Endothelial cell of umbilical vein (primary cell): Measurements from ENCODE around the gene MID1. TPM values are rescaled to one million over a fixed set of nuclear protein-coding genes. Genes with fewer than 3 reads are reported as not detected.

Source experiments
- BruUV-seq: library from RNA; stranded (reverse); fragments of 400-500 nt; replicated peaks from 2 replicates; lab custom pipeline; 2021; lab: Mats Ljungman, UMichigan
- CTCF ChIA-PET: fragments of 300-600, 350-600 bp; sonication (Branson Sonifier 250); formaldehyde crosslinking; loops from one replicate; lab custom pipeline; 2021; ENCODE audit warnings: antibody characterized with exemption, inconsistent platforms; lab: Charles Lee
- POLR2A ChIA-PET: fragments of 300-600, 350-600 bp; sonication (Branson Sonifier 250); formaldehyde crosslinking; loops from one replicate; lab custom pipeline; 2021; ENCODE audit warnings: antibody characterized with exemption, inconsistent platforms; lab: Charles Lee
- DNase-seq: peaks from one replicate; pipeline ENCODE4 v3.0.0-alpha.2; 2011; ENCODE audit warnings: low read depth, low spot score
- FAIRE-seq: peaks from 2 replicates; lab custom pipeline; 2011; peaks lifted over from hg19 to GRCh38; lab: Jason Lieb, UNC
- H2AFZ ChIP-seq: 2 replicates; pipeline ENCODE4 v1.6.0; 2012; ENCODE audit warnings: low read depth, low read length, control low read depth, inconsistent platforms
- H3K27ac ChIP-seq: 2 replicates; pipeline ENCODE4 v1.5.1; 2011; ENCODE audit warnings: low read depth, mild to moderate bottlenecking, control low read depth, low read length, moderate library complexity; ENCODE audit not compliant: insufficient read depth
- H3K27me3 ChIP-seq, 2 experiments: 2 replicates each; pipeline versions ENCODE4 v1.6.0 to v1.6.1; 2011; ENCODE audit warnings: low read length in 2 of 2, mixed read lengths in 1 of 2; ENCODE audit not compliant: control insufficient read depth in 2 of 2, insufficient read depth in 2 of 2
- H3K36me3 ChIP-seq, 2 experiments: 2 replicates in 1 of 2; 3 replicates in 1 of 2; pipeline ENCODE4 v1.5.1; 2011; ENCODE audit warnings: low read length in 2 of 2, mild to moderate bottlenecking in 1 of 2, moderate library complexity in 1 of 2; ENCODE audit not compliant: control insufficient read depth in 2 of 2, insufficient read depth in 2 of 2; ENCODE audit errors: extremely low read depth in 1 of 2
- H3K4me1 ChIP-seq: 3 replicates; pipeline ENCODE4 v1.5.1; 2011; ENCODE audit warnings: mild to moderate bottlenecking, low read length; ENCODE audit not compliant: control insufficient read depth, insufficient read depth; ENCODE audit errors: extremely low read depth
- H3K4me2 ChIP-seq: 2 replicates; pipeline ENCODE4 v1.6.1; 2011; ENCODE audit warnings: low read length, control low read depth, mixed read lengths; ENCODE audit not compliant: insufficient read depth
- H3K4me3 ChIP-seq, 3 experiments: fragments of 200-600 bp in 1 of 3; sonication (generic), shearing (Covaris generic) in 1 of 3; replicated peaks in 1 of 3; 2 replicates each; pipeline ENCODE4 v1.5.1; 2011 to 2016; ENCODE audit warnings: control low read depth in 3 of 3, low read length in 3 of 3, mild to moderate bottlenecking in 2 of 3, inconsistent platforms in 1 of 3, low read depth in 1 of 3, moderate library complexity in 1 of 3; ENCODE audit not compliant: insufficient read depth in 1 of 3
- H3K79me2 ChIP-seq: 2 replicates; pipeline ENCODE4 v1.6.0; 2012; ENCODE audit warnings: low read length, inconsistent platforms; ENCODE audit not compliant: control insufficient read depth, insufficient read depth
- H3K9ac ChIP-seq: replicated peaks from 2 replicates; pipeline ENCODE3; 2011; ENCODE audit warnings: low read length, control low read depth; ENCODE audit not compliant: insufficient read depth; ENCODE audit errors: extremely low read depth
- H3K9me1 ChIP-seq: replicated peaks from 3 replicates; pipeline ENCODE4 v1.6.0; 2011; ENCODE audit warnings: mild to moderate bottlenecking, low read length; ENCODE audit not compliant: control insufficient read depth, insufficient read depth; ENCODE audit errors: extremely low read depth
- H3K9me3 ChIP-seq: replicated peaks from 2 replicates; pipeline ENCODE4 v1.5.1; 2012; ENCODE audit warnings: low read length, inconsistent platforms; ENCODE audit not compliant: control insufficient read depth, insufficient read depth
- H4K20me1 ChIP-seq: replicated peaks from 2 replicates; pipeline ENCODE3; 2011; ENCODE audit warnings: mild to moderate bottlenecking, low read length; ENCODE audit not compliant: control insufficient read depth, insufficient read depth; ENCODE audit errors: extremely low read depth
- EZH2 ChIP-seq: IDR thresholded peaks from 2 replicates; pipeline ENCODE4 v1.6.1; 2012; ENCODE audit warnings: borderline replicate concordance, low read depth, mild to moderate bottlenecking, moderate library complexity, low read length, inconsistent platforms; ENCODE audit not compliant: severe bottlenecking
- MAX ChIP-seq: IDR thresholded peaks from 2 replicates; pipeline ENCODE4 v1.6.1; 2011; ENCODE audit not compliant: insufficient read depth, insufficient read length
- POLR2A ChIP-seq: IDR thresholded peaks from 2 replicates; pipeline ENCODE4 v1.6.1; 2012; ENCODE audit warnings: low read depth, mild to moderate bottlenecking, control low read depth, low read length
- POLR2AphosphoS5 ChIP-seq: IDR thresholded peaks from 2 replicates; pipeline ENCODE4 v1.6.1; 2012; ENCODE audit warnings: low read depth, mild to moderate bottlenecking, control low read depth, low read length, moderate library complexity; ENCODE audit not compliant: insufficient read depth
- dilution Hi-C: fragments of 300-500 bp; cut with MboI; formaldehyde crosslinking; loops from one replicate; pipeline ENCODE4 v1.15.0; 2019; ENCODE audit warnings: low sequenced_read_pairs; ENCODE audit not compliant: extremely low pct_ligation_motif_present
- intact Hi-C: fragments of 100-400 bp; cut with micrococcal nuclease; formaldehyde crosslinking; loops from one replicate; pipeline ENCODE4 v1.10.0; 2022
- polyA plus RNA-seq, 4 experiments: library from polyadenylated mRNA; depleted of rRNA in 3 of 4; stranded (reverse) in 3 of 4; unstranded in 1 of 4; fragments of >200 nt; gene quantifications; 2 replicates each; pipeline versions ENCODE4 v1.2.1 to v1.2.3, GENCODE V29; 2011 to 2012; ENCODE audit warnings: missing spikeins in 1 of 4
- total RNA-seq: library from RNA; stranded (reverse); gene quantifications from 2 replicates; pipeline ENCODE4 v1.2.3, GENCODE V29; 2021

The MID1 gene
- total and polyA plus RNA-seq, 2 donors (not counting 3 experiments of a cell fraction or from before 2014, with no cell fraction given), result 21.3 to 29.8 TPM

DNA sequence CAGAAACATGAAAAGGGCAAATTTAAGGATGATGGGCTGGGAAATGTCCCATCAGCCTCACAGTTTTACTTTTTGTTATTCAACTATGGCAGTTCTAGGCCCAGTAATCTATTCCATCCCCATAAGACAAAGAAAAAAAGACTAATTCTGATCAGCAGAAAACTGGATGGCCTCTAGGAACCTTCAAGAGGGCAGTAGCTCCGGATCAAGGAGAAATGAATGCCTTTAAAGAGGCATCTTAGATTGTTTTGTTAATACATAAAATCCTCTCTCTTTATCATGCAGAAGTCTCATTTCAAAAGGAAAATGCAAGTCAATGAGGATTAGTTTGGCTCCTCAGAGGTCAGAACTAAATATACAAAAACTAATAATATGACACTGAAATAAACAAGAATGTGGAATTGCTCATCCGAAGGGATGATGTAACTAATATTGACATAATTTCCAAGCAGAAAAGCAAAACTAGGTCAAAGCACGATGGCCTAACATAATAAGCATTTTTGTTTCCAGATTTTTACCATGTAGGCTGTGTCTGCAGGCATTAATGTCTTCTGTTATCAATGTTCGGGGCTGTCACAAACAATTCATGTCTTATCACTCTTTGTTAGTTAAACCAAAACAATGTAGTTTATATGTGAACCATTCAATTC, 8.8 kb downstream of the MID1 start:
- intact Hi-C loops, result loop anchor here (10.0 kb wide), 3 partner anchors 127 to 627 kb away; no protein-coding TSS in a partner anchor
- no peaks in the 10 kb centered on the region for H3K27me3 ChIP-seq
- peak overlapping the region in 1 of 3 experiments; percentile 26 for H3K4me3 ChIP-seq

GRCh38 chrX:10608099-10608498, 12.3 kb downstream of the MID1 start:
- Histone ChIP-seq H3K4me2 (no peak overlapping the region), H3K9me1 (no peaks in the 10 kb centered on the region), H2AFZ (no peak overlapping the region), H3K4me3 (no peak overlapping the region), H3K27ac (no peak overlapping the region), H3K79me2 (peaks cover 16% of the 10 kb centered on the region), H3K36me3 (no peaks in the 10 kb centered on the region), H3K9me3 (no peaks in the 10 kb centered on the region), H3K27me3 (no peaks in the 10 kb centered on the region), H3K9ac (no peak overlapping the region), H3K4me1 (no peaks in the 10 kb centered on the region), H4K20me1 (no peaks in the 10 kb centered on the region)
- TF ChIP-seq MAX, result no peak
- dilution Hi-C loops, result no loop called here
- no TSS peak for BruUV-seq
- DNase-seq (no peak), FAIRE-seq (no peak)
- ChIA-PET POLR2A (no interaction called here), CTCF (no interaction called here)
- intact Hi-C loops, result no loop called here

More for the DNA sequence above, 8.8 kb downstream of the MID1 start:
- CTCF ChIA-PET, result interaction anchor here (1.2 to 1.5 kb wide), 2 partner anchors 9 to 14 kb away, joined by 3 to 4 read pairs; partner anchors contain the start of gene MID1
- BruUV-seq, result TSS peak; percentile 73
- no peaks in the 10 kb centered on the region for H3K36me3 ChIP-seq
- H3K4me1 ChIP-seq, result peaks cover 8% of the 10 kb centered on the region
- no peaks in the 10 kb centered on the region for H3K9me1 ChIP-seq
- no peaks in the 10 kb centered on the region for H3K9me3 ChIP-seq
- no peak for TF ChIP-seq EZH2
- TF ChIP-seq POLR2A, result no peak
- no peak for TF ChIP-seq POLR2AphosphoS5
- DNase-seq (peak; percentile 25), FAIRE-seq (no peak)
- dilution Hi-C loops, result no loop called here
- no peaks in the 10 kb centered on the region for H4K20me1 ChIP-seq
- no peak overlapping the region for H2AFZ ChIP-seq
- POLR2A ChIA-PET, result no interaction called here
- peaks cover 29% of the 10 kb centered on the region for H3K79me2 ChIP-seq
- peak overlapping the region; percentile 57 for H3K4me2 ChIP-seq
- peak overlapping the region; percentile 49 for H3K27ac ChIP-seq
- H3K9ac ChIP-seq, result peak overlapping the region; percentile 49
